HFFc6 (cell line): ENCODE results near the gene GJB1. TPM values are rescaled to one million over a fixed set of nuclear protein-coding genes. Genes with fewer than 3 reads are reported as not detected.

Experiments used
- DNase-seq: peaks from one replicate; pipeline ENCODE4 v3.0.0-alpha.2; 2018
- H3K27ac Mint-ChIP-seq: 2 replicates; pipeline ENCODE4 v1.8.0; 2020; ENCODE audit warnings: mild to moderate bottlenecking, mixed read lengths
- H3K27me3 Mint-ChIP-seq: 2 replicates; pipeline ENCODE4 v1.8.0; 2021; ENCODE audit warnings: mild to moderate bottlenecking, moderate library complexity, mixed read lengths; ENCODE audit not compliant: insufficient read depth
- H3K36me3 Mint-ChIP-seq: 2 replicates; pipeline ENCODE4 v1.8.0; 2021; ENCODE audit warnings: low read depth, mixed read lengths
- H3K4me1 Mint-ChIP-seq: 2 replicates; pipeline ENCODE4 v1.8.0; 2020; ENCODE audit warnings: low read depth, mixed read lengths
- H3K4me3 Mint-ChIP-seq: 2 replicates; pipeline ENCODE4 v1.8.0; 2020; ENCODE audit warnings: mild to moderate bottlenecking, moderate library complexity, mixed read lengths
- H3K9me3 Mint-ChIP-seq: 2 replicates; pipeline ENCODE4 v1.8.0; 2020; ENCODE audit warnings: mild to moderate bottlenecking, mixed read lengths
- CTCF ChIP-seq: fragments of 200-600 bp; sonication (generic); IDR thresholded peaks from 2 replicates; pipeline ENCODE4 v1.5.0; 2021; ENCODE audit warnings: antibody characterized with exemption, mild to moderate bottlenecking
- total RNA-seq, 6 experiments: library from RNA; stranded (reverse); fragmentation: NEBNext Ultra II Directional; extraction: Animal tissue kit (Norgen Biotek cat#: 25700); gene quantifications; 2 replicates in 1 of 6; 3 replicates in 5 of 6; pipeline ENCODE4 v1.2.3, GENCODE V29; 2021

GJB1 gene
- total RNA-seq, 6 experiments from 2014 or later: not detected

GRCh38 chrX:71239781-71240180 lies 16.8 kb downstream of the GJB1 start:
- Mint-ChIP-seq H3K36me3 (peaks cover 21% of the 10 kb centered on the region), H3K4me3 (no peak overlapping the region), H3K4me1 (0 out of 2 replicates have a peak, but pooled peaks cover 6% of the 10 kb centered on the region), H3K9me3 (no peaks in the 10 kb centered on the region), H3K27ac (no peak overlapping the region), H3K27me3 (peaks cover 3% of the 10 kb centered on the region; the same call in 1 of the 2 replicates)
- no peak for TF ChIP-seq CTCF
- DNase-seq: no peak

GRCh38 chrX:71241301-71241700 lies 18.3 kb downstream of the GJB1 start:
- Mint-ChIP-seq H3K4me3 (no peak overlapping the region), H3K9me3 (no peaks in the 10 kb centered on the region), H3K27ac (no peak overlapping the region), H3K36me3 (peaks cover 24% of the 10 kb centered on the region), H3K27me3 (no peaks in the 10 kb centered on the region), H3K4me1 (0 out of 2 replicates have a peak, but pooled peaks cover 6% of the 10 kb centered on the region)
- TF ChIP-seq CTCF: no peak
- no peak for DNase-seq

- Mint-ChIP-seq H3K27me3 (no peaks in the 10 kb centered on the region), H3K36me3 (peaks cover 19% of the 10 kb centered on the region), H3K4me1 (no peaks in the 10 kb centered on the region), H3K4me3 (no peak overlapping the region), H3K9me3 (no peaks in the 10 kb centered on the region), H3K27ac (no peak overlapping the region)
- no peak for DNase-seq
- TF ChIP-seq CTCF: no peak
Observed at GRCh38 chrX:71244359-71245128, 21.5 kb downstream of the GJB1 start.

- no peak overlapping the region for H3K27ac Mint-ChIP-seq
- H3K9me3 Mint-ChIP-seq: no peaks in the 10 kb centered on the region
- DNase-seq: no peak
- no peaks in the 10 kb centered on the region for H3K4me1 Mint-ChIP-seq
- TF ChIP-seq CTCF: no peak
- H3K4me3 Mint-ChIP-seq: no peak overlapping the region
- H3K27me3 Mint-ChIP-seq: no peaks in the 10 kb centered on the region
- peaks cover 19% of the 10 kb centered on the region for H3K36me3 Mint-ChIP-seq
Observed at GRCh38 chrX:71245159-71245558, 22.1 kb downstream of the GJB1 start.

- TF ChIP-seq CTCF: no peak
- H3K9me3 Mint-ChIP-seq: no peaks in the 10 kb centered on the region
- no peak for DNase-seq
- H3K4me1 Mint-ChIP-seq: peaks cover 11% of the 10 kb centered on the region
- H3K27ac Mint-ChIP-seq: no peak overlapping the region
- H3K4me3 Mint-ChIP-seq: no peak overlapping the region
- H3K27me3 Mint-ChIP-seq: no peaks in the 10 kb centered on the region
- 0 out of 2 replicates have a peak, but pooled peaks cover 4% of the 10 kb centered on the region for H3K36me3 Mint-ChIP-seq
Observed at GRCh38 chrX:71250841-71251240, 27.8 kb downstream of the GJB1 start.
